ENCODE measurements around the gene HSP90AB1. TPM values are rescaled to one million over a fixed set of nuclear protein-coding genes. Genes with fewer than 3 reads are reported as not detected.
A peak's percentile ranks its signal among the peaks of the same experiment; 100 is the strongest.

Gene HSP90AB1
- total and polyA plus RNA-seq, 7 donors: 182 to 569 (median 484) TPM

GRCh38 chr6:44257753-44258324, 10.9 kb downstream of the HSP90AB1 start:
- H3K27ac ChIP-seq: peak overlapping the region; percentile 88 to 95 (median 92)
- intact Hi-C loops (cut with DNase I): loop anchor here (1.0 to 5.0 kb wide), 2 partner anchors 86 to 161 kb away; no protein-coding TSS in a partner anchor
- no peaks in the 10 kb centered on the region for H3K9me3 ChIP-seq
- TF ChIP-seq POLR2AphosphoS5 (IDR thresholded peaks at IDR 0.05): no peak
- TF ChIP-seq EP300 (IDR thresholded peaks at IDR 0.05): no peak
- H3K4me3 ChIP-seq: peak overlapping the region; percentile 76 to 94 (median 90)
- DNase-seq: no peak
- peaks cover 22 to 39% (median 32%) of the 10 kb centered on the region in 4 donors for H3K36me3 ChIP-seq
- 26 to 32% methylated on average over 15 of the region's 15 CpGs for WGBS, 2 donors
- peaks cover 0 to 32% (median 23%) of the 10 kb centered on the region in 4 donors for H3K4me1 ChIP-seq
- H3K27me3 ChIP-seq: no peaks in the 10 kb centered on the region

GRCh38 chr6:44258325-44258863, 11.5 kb downstream of the HSP90AB1 start:
- DNase-seq: no peak
- TF ChIP-seq POLR2AphosphoS5 (IDR thresholded peaks at IDR 0.05): no peak
- no peak for TF ChIP-seq POLR2A (IDR thresholded peaks at IDR 0.05)
- no peak for TF ChIP-seq EP300 (IDR thresholded peaks at IDR 0.05)
- no peak for TF ChIP-seq CTCF (IDR thresholded peaks at IDR 0.05)
- Histone ChIP-seq H3K36me3 (peaks cover 16 to 33% (median 26%) of the 10 kb centered on the region in 4 donors), H3K4me1 (peaks cover 0 to 38% (median 29%) of the 10 kb centered on the region in 4 donors), H3K27ac (peak overlapping the region in 2 of 4 donors; percentile 88 to 94), H3K27me3 (no peaks in the 10 kb centered on the region), H3K9me3 (no peaks in the 10 kb centered on the region), H3K4me3 (no peak overlapping the region)
- WGBS, 2 donors: 79 to 85% methylated on average over 9 of the region's 9 CpGs
- intact Hi-C loops (cut with DNase I): loop anchor here (5.0 kb wide), 1 partner anchor 161 kb away; no protein-coding TSS in a partner anchor

GRCh38 chr6:44258921-44259320, 12.0 kb downstream of the HSP90AB1 start:
- Histone ChIP-seq H3K27me3 (no peaks in the 10 kb centered on the region), H3K36me3 (peaks cover 12 to 30% (median 22%) of the 10 kb centered on the region in 4 donors), H3K9me3 (no peaks in the 10 kb centered on the region), H3K27ac (no peak overlapping the region), H3K4me1 (peaks cover 0 to 41% (median 34%) of the 10 kb centered on the region in 4 donors), H3K4me3 (no peak overlapping the region)
- intact Hi-C loops (cut with DNase I): loop anchor here (5.0 kb wide), 1 partner anchor 162 kb away; no protein-coding TSS in a partner anchor
- TF ChIP-seq EP300 (IDR thresholded peaks at IDR 0.05): no peak
- TF ChIP-seq POLR2A (IDR thresholded peaks at IDR 0.05): no peak
- no peak for TF ChIP-seq CTCF (IDR thresholded peaks at IDR 0.05)
- no peak for TF ChIP-seq POLR2AphosphoS5 (IDR thresholded peaks at IDR 0.05)
- WGBS, 2 donors: 89 to 92% methylated on average over 3 of the region's 3 CpGs
- no peak for DNase-seq

- TF ChIP-seq POLR2A (IDR thresholded peaks at IDR 0.05): no peak
- TF ChIP-seq EP300 (IDR thresholded peaks at IDR 0.05): no peak
- TF ChIP-seq POLR2AphosphoS5 (IDR thresholded peaks at IDR 0.05): no peak
- no peak for TF ChIP-seq CTCF (IDR thresholded peaks at IDR 0.05)
- intact Hi-C loops (cut with DNase I): no loop called here
- WGBS, 2 donors: 92 to 93% methylated on average over 8 of the region's 8 CpGs
- Histone ChIP-seq H3K27me3 (no peaks in the 10 kb centered on the region), H3K4me1 (peaks cover 0 to 47% (median 45%) of the 10 kb centered on the region in 4 donors), H3K9me3 (no peaks in the 10 kb centered on the region), H3K27ac (no peak overlapping the region), H3K36me3 (peaks cover 3 to 19% (median 11%) of the 10 kb centered on the region in 4 donors), H3K4me3 (no peak overlapping the region)
- DNase-seq: no peak
Observed at GRCh38 chr6:44260011-44260410, 13.1 kb downstream of the HSP90AB1 start.

- no peak for TF ChIP-seq POLR2A (IDR thresholded peaks at IDR 0.05)
- no peak for TF ChIP-seq POLR2AphosphoS5 (IDR thresholded peaks at IDR 0.05)
- no peak for TF ChIP-seq EP300 (IDR thresholded peaks at IDR 0.05)
- TF ChIP-seq CTCF (IDR thresholded peaks at IDR 0.05): no peak
- Histone ChIP-seq H3K36me3 (peaks cover 0 to 13% (median 5%) of the 10 kb centered on the region in 4 donors), H3K27me3 (no peaks in the 10 kb centered on the region), H3K9me3 (no peaks in the 10 kb centered on the region), H3K4me3 (no peak overlapping the region), H3K4me1 (peaks cover 0 to 47% (median 46%) of the 10 kb centered on the region in 4 donors), H3K27ac (no peak overlapping the region)
- intact Hi-C loops (cut with DNase I): no loop called here
- DNase-seq: no peak
- 90 to 92% methylated on average over 6 of the region's 6 CpGs for WGBS, 2 donors
Observed at GRCh38 chr6:44260451-44261297, 13.8 kb downstream of the HSP90AB1 start.
